ENCODE results near the gene SZT2. TPM values are rescaled to one million over a fixed set of nuclear protein-coding genes. Genes with fewer than 3 reads are reported as not detected.

Gene SZT2
- total RNA-seq, 2 donors from 2014 or later = 43.3 to 45.8 TPM

DNA sequence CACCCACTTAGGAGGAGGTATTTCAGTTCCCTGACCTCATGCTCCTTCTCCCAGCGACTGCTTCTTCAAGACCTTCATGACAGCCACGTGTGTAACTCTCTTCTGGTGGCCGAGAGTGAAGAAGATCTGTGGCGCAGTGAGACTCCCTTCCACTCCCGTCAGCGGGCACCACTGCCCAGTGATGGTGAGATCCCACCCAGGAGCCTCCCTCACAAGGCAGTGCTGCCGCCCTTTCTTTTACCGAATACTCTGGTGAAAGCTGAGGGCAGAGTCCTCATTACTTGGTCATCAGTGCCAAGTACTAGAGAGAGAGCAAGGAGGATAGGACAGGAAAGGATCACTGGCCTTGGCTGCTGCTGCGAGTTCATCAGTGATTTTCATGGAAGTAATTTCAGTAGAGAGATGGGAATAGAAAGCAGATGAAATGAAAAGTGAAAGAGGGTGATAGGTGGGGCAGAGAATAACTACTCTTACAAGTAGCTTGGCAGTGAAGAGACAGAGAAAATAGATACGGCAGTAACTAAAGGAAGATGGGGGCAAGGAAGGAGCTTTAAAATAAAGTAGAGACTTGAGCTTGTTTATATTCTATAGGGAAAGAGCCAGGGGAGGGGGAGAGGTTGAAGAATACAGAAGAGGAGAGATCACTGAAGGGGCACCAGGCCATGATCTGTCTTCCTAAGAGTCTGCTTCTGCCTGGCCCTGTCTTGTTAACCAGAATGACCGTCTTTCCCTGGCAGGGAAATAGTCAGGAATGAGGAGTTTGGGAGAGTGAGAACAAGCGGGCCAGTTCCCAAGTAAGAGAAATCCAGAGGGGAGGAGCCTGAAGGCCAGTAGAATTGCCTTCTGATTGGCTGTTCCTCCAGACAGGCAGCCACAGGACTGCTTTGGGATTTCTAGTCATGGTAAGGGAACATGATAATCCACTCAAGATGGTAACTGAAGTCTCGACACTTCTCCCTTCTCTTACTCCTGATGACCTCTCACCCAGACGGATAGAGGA is 45.7 kb downstream of the SZT2 start:
- peak; percentile 69 for DNase-seq (ENCODE audit: low spot score)
- intact Hi-C loops (cut with DNase I) = no loop called here

DNA sequence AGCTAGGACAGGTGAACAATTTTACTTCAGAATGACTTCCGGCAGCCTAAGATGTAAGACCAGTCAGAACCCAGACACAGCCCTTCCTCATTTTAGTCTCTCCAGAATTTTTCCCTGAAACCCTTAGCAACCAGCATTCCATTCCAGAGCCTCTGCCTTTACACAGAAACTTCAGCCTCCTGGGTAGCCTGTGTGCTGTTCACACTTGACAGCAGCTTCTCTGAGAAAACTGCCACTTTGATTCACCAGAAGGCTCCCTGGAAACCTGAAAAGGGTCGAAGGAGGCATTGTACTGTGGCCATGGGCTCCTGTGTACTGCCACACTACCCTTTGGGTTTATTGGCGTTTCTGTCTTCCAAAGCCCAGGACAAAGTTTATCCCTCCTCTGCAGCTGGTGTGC is 46.7 kb downstream of the SZT2 start:
- DNase-seq (ENCODE audit: low spot score) = no peak
- intact Hi-C loops (cut with DNase I) = no loop called here

DNA sequence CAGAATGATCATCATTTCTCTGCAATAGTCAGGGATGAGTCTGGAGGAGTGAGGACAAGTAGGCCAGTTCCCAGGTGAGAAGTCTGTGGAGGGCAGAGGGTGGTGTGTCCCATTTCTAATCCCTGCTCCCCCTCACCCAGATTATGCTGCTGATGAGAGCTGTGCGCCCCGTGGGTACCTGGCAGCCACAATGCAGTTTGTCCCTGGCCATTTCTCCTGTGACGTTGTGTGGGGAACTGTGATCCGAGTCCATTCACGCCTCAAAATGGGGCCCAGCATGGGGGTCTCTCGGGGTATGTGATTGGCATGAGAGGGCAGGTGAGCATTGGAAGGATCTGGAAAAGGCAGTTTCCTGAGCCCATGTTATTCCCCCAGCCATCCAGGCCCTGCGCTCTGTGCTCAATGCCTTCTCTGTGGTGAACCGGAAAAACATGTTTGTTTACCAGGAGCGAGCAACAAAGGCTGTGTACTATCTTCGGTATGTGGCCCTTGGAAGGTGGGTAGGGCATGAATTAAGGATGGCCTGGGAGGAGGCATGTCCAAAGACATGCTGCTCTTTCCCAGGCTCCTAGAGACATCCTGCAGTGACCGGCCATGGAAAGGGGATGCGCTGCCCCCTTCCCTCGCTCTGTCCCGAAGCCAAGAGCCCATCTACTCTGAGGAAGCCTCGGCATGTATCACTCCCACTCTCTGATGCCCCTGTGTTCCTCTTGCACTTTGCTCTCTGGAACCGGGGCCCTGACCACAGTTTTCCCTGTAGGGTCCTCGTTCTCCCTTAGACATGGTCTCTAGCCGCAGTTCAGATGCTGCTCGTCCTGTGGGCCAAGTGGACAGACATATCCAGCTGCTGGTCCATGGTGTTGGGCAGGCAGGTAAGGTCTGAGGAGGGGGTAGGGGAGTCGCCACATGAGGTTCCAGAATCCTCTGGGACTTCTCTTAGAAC is 47.6 kb downstream of the SZT2 start:
- intact Hi-C loops (cut with DNase I) = no loop called here
- DNase-seq (ENCODE audit: low spot score) = peak; percentile 28

- peak; percentile 38 for DNase-seq (ENCODE audit: low spot score)
- intact Hi-C loops (cut with DNase I) = no loop called here
These were observed 48.3 kb downstream of the SZT2 start for GRCh38 chr1:43438006-43438405.

- intact Hi-C loops (cut with DNase I) = no loop called here
- peak; percentile 37 for DNase-seq (ENCODE audit: low spot score)
These were observed 48.9 kb downstream of the SZT2 start for GRCh38 chr1:43438576-43438952.

DNA sequence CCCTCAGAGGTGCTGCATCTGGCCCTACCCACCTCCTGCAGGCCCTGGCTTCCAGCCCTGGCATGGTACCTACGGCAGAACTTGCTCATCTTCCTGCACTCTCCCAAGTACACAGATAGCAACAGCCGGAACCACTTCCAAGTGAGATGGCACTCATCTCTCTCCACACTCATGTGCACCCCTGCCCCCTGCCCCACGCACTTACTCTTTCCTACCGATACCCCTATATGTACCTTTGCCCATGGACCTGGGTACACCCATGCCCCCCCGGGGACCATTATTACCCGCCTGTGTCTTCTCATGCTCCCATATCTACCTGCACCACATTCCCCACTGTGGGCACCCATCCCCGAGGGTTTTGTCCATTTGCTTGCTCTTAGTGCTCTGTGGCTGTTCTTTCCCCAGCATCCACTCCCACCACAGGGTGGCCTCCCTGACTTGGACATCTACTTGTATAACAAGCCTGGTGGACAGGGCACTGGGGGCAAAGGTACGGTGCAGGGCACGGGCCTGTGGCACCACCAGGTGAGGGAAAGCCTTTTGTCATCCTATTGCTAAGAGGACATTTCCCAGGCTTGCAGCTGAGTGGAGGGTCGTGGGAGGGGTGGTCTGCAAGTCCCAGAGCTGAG is 49.4 kb downstream of the SZT2 start:
- intact Hi-C loops (cut with DNase I) = no loop called here
- DNase-seq (ENCODE audit: low spot score) = peak; percentile 50

- peak; percentile 70 for DNase-seq (ENCODE audit: low spot score)
- intact Hi-C loops (cut with DNase I) = no loop called here
These were observed 50.1 kb downstream of the SZT2 start for GRCh38 chr1:43439781-43440180.

DNA sequence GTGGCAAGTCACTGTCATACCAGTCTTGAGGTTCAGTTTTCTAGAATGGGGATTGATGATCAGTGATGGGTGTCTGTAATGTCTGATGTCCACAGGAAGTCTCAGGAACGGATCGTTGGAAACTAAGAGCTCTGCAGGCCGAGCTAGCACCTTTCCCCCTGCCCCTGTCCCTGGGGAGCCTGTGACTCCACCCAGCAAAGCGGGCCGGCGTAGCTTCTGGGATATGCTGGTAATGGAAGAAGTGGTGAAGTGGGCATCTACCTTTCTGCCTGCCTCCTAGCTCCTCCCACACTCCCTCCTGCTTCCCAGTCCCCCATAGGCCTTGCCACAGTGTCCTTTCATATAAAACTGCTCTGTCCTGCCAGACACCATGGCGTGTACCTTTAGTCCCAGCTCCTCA is 50.7 kb downstream of the SZT2 start:
- intact Hi-C loops (cut with DNase I) = no loop called here
- DNase-seq (ENCODE audit: low spot score) = peak; percentile 72

GRCh38 chr1:43441166-43441893 is 51.6 kb downstream of the SZT2 start:
- intact Hi-C loops (cut with DNase I) = no loop called here

DNA sequence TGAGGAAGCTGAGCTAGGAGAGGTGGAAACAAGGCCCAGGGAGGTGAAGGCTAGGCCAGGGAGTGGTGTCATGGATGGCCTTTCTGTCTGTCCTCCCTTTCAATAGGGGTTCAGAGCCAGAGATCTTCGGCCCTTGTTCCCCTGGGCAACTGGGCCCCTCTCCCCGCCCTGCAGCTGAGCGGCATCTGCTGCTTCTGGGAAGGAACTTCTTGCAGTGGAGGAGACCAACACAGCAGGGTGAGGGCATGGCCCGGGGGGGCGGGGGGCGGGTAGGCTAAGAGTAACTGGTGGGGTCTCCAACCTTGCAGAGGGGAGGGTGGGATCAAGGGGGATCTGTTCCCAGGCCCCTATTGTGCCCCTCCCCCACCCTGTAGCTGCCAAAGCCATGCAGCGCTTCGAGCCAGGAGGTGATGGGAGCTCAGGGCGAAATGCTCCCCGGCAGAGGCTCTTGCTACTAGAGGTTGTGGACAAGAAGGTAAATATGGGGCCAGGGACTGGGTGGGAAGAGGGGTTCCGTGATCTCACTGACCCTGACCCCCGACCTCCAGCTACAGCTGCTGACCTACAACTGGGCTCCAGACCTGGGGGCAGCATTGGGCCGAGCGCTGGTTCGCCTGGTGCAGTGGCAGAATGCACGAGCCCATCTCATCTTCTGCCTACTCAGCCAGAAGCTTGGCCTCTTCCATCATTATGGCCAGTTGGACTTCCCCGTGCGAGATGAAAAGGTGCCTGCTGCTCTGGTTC is 52.4 kb downstream of the SZT2 start:
- DNase-seq (ENCODE audit: low spot score) = peak; percentile 77
- intact Hi-C loops (cut with DNase I) = no loop called here

More at GRCh38 chr1:43441166-43441893, 51.6 kb downstream of the SZT2 start:
- peak; percentile 48 for DNase-seq (ENCODE audit: low spot score)

DNA sequence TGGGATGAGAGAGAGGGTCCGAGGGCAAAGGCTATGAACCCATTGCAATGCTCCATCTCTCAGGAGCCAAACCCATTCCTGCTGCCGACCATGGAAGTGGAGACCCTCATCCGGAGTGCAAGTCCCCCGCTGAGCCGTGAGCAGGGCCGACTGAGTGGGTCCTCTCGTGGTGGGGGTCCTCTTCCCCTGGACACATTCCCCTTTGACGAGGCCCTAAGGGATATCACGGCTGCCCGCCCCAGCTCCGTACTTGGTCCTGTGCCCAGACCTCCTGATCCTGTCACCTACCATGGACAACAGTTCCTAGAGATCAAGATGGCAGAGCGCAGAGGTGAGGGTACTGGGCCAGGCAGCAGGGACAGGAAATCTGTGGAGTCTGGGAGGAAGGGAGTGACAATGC is 53.1 kb downstream of the SZT2 start:
- DNase-seq (ENCODE audit: low spot score) = peak; percentile 74

GRCh38 chr1:43443197-43443946 is 53.7 kb downstream of the SZT2 start:
- intact Hi-C loops (cut with DNase I) = no loop called here
- peak; percentile 64 for DNase-seq (ENCODE audit: low spot score)

More for the DNA sequence above, 53.1 kb downstream of the SZT2 start:
- intact Hi-C loops (cut with DNase I) = no loop called here

GRCh38 chr1:43444151-43444828 is 54.6 kb downstream of the SZT2 start:
- no peak for DNase-seq (ENCODE audit: low spot score)
- intact Hi-C loops (cut with DNase I) = no loop called here

GRCh38 chr1:43444836-43445235 is 55.1 kb downstream of the SZT2 start:
- no peak for DNase-seq (ENCODE audit: low spot score)
- intact Hi-C loops (cut with DNase I) = no loop called here

DNA sequence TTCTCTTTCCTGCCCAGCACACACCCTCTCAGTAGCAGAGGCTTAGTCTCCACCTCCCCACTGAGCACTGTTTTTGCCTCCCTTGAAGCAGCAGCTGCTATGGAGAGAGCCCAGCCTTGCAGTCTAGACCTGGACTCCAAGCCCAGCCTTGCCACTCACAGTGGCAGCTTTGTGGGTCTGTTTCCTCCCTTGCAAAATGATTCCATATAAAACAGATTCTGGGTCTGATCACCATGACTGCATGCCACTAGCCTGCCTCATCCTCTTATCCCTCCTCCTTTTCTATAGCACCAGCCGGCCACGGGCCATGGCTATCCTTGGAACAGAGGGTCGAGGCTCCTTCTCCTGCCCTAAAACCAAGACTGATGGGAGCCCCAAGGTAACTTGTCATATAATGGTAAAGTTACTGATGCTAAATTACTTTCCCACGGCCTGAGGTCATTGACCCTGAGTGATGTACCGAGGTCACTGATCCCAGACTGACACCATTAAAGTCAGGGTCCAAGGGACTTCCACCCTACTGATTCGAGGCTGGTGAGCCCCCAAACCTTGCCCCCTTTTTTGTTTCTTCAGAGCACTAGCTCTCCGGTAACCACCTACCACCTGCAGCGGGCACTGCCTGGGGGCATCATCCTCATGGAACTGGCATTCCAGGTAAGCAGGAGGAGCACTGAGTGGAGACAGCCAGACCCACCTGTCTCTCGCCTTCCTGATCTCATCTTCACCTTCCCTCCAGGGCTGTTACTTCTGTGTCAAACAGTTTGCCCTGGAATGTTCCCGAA is 56.1 kb downstream of the SZT2 start:
- intact Hi-C loops (cut with DNase I) = no loop called here
- peak; percentile 58 for DNase-seq (ENCODE audit: low spot score)

GRCh38 chr1:43446388-43446740 is 56.7 kb downstream of the SZT2 start:
- DNase-seq (ENCODE audit: low spot score) = peak; percentile 69
- intact Hi-C loops (cut with DNase I) = no loop called here
